C4-2B (cell line): Measurements from ENCODE around the gene KATNIP.

ENCODE experiments used
- ZFX ChIP-seq: fragments of 450-650 bp; IDR thresholded peaks from 2 replicates; pipeline ENCODE4 v1.6.1; 2017
- TF ChIP-seq, protein P1 (sequence below): fragments of 450-650 bp; conservative IDR thresholded peaks from 2 replicates; pipeline ENCODE4 v1.5.1; 2017; ENCODE audit warnings: mild to moderate bottlenecking

DNA sequence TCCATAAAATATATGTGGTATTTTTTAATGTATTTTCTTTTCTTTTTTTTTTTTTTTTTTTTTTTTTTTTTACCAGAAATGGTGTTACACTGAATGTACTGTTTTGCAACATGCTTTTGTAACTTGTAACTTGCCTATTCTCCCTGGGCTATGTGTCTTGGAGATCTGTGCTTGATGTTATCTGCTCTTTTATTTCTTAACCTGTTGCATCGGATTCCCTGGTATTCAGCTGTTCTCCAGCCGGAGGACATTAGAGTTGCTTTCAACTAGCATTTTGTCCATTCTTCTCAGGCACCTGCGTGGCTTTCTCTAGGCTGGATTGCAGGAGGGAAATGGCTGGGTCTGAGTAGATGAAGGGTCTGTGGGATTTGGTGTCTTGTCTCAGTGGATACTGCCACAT is 47.4 kb downstream of the KATNIP start:
- TF ChIP-seq, protein P1, sequence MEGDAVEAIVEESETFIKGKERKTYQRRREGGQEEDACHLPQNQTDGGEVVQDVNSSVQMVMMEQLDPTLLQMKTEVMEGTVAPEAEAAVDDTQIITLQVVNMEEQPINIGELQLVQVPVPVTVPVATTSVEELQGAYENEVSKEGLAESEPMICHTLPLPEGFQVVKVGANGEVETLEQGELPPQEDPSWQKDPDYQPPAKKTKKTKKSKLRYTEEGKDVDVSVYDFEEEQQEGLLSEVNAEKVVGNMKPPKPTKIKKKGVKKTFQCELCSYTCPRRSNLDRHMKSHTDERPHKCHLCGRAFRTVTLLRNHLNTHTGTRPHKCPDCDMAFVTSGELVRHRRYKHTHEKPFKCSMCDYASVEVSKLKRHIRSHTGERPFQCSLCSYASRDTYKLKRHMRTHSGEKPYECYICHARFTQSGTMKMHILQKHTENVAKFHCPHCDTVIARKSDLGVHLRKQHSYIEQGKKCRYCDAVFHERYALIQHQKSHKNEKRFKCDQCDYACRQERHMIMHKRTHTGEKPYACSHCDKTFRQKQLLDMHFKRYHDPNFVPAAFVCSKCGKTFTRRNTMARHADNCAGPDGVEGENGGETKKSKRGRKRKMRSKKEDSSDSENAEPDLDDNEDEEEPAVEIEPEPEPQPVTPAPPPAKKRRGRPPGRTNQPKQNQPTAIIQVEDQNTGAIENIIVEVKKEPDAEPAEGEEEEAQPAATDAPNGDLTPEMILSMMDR: no peak
- TF ChIP-seq ZFX: no peak
